Peyer's patch (tissue), 4 donors: ENCODE results near the gene ARHGAP15.

Experiments
- CTCF ChIP-seq, 6 experiments: fragments of 450-650 bp in 4 of 6; fragments of 200-600 bp in 2 of 6; sonication (generic) in 1 of 6; IDR thresholded peaks; one replicate each; pipeline ENCODE4 v1.5.1; 2017 to 2019; ENCODE audit warnings: antibody characterized with exemption in 6 of 6, mild to moderate bottlenecking in 3 of 6, moderate library complexity in 1 of 6
- POLR2A ChIP-seq, 2 donors: fragments of 450-650 bp; IDR thresholded peaks; one replicate each; pipeline ENCODE4 v1.5.1; 2017; ENCODE audit warnings: antibody characterized with exemption in 2 of 2, mild to moderate bottlenecking in 2 of 2, moderate library complexity in 2 of 2

- TF ChIP-seq CTCF (IDR thresholded peaks at IDR 0.05) (no peak), POLR2A (IDR thresholded peaks at IDR 0.05) (no peak)
These were observed 212.3 kb downstream of the ARHGAP15 start for GRCh38 chr2:143341478-143341877.
